ENCODE results near the gene TAS1R3. TPM values are rescaled to one million over a fixed set of nuclear protein-coding genes. Genes with fewer than 3 reads are reported as not detected.

Gene TAS1R3
- total RNA-seq, 1 donor from 2014 or later, result 1.3 TPM

- H3K9me3 Mint-ChIP-seq (ENCODE audit: unreplicated experiment), result peaks cover 12% of the 10 kb centered on the region
- H3K36me3 Mint-ChIP-seq (ENCODE audit: unreplicated experiment), result no peaks in the 10 kb centered on the region
- TF ChIP-seq, protein P1, sequence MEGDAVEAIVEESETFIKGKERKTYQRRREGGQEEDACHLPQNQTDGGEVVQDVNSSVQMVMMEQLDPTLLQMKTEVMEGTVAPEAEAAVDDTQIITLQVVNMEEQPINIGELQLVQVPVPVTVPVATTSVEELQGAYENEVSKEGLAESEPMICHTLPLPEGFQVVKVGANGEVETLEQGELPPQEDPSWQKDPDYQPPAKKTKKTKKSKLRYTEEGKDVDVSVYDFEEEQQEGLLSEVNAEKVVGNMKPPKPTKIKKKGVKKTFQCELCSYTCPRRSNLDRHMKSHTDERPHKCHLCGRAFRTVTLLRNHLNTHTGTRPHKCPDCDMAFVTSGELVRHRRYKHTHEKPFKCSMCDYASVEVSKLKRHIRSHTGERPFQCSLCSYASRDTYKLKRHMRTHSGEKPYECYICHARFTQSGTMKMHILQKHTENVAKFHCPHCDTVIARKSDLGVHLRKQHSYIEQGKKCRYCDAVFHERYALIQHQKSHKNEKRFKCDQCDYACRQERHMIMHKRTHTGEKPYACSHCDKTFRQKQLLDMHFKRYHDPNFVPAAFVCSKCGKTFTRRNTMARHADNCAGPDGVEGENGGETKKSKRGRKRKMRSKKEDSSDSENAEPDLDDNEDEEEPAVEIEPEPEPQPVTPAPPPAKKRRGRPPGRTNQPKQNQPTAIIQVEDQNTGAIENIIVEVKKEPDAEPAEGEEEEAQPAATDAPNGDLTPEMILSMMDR (IDR thresholded peaks at IDR 0.05; ENCODE audit: partially characterized antibody, unreplicated experiment), result no peak
- H3K4me1 Mint-ChIP-seq (ENCODE audit: low read depth, unreplicated experiment), result no peaks in the 10 kb centered on the region
- no peak overlapping the region for H3K27ac Mint-ChIP-seq (ENCODE audit: unreplicated experiment)
- peaks cover 9% of the 10 kb centered on the region for H3K27me3 Mint-ChIP-seq (ENCODE audit: unreplicated experiment)
- DNase-seq, result no peak
- H3K4me3 Mint-ChIP-seq (ENCODE audit: unreplicated experiment), result no peak overlapping the region
Measured at GRCh38 chr1:1336446-1336845, 5.4 kb downstream of the TAS1R3 start.

DNA sequence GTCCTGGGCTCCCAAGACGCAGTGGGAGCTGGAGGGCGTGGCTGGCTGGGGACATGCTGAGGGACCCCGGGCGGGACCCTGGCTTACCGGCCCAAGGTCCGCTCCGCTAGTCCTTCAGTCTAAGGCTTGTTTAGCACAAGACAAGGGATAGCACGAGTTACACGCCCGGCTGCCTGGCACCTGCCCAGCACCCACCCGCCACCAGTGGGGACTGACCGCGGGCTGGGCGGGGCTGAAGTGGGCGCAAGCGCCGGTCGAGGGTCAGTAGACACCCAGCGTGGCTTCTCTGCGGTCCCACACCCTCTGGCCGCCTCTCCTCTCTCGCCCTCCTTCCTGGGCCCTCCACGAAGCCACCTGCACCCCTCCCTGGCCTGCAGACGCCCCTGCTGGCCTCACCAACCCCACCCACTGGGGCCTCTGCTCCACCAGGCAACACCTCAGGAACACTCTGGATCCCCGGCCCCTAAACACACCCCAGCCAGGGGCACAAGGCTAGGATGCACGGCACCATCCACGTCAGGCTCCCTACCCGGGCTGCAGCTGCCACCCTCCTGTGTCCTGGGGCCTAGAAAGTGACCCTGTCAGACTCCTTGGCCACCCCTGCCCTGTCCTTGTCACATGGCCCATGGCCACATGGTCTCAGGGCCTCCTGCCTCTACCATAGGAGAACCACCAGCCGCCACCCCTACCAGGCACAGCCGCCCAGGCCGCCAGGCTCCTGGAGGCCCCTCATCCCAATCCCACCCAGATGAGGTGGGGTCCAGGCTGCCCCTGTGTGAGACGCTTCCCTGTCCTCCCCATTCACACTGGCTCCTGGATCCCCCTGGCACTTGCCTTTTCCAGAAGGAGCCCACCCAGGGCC lies 6.1 kb downstream of the TAS1R3 start:
- TF ChIP-seq, protein P1 (IDR thresholded peaks at IDR 0.05; ENCODE audit: partially characterized antibody, unreplicated experiment), result no peak
- H3K27ac Mint-ChIP-seq (ENCODE audit: unreplicated experiment), result no peak overlapping the region

GRCh38 chr1:1337793-1338147 lies 6.7 kb downstream of the TAS1R3 start:
- Mint-ChIP-seq H3K27ac (ENCODE audit: unreplicated experiment) (no peak overlapping the region), H3K4me1 (ENCODE audit: low read depth, unreplicated experiment) (no peaks in the 10 kb centered on the region), H3K27me3 (ENCODE audit: unreplicated experiment) (peaks cover 9% of the 10 kb centered on the region), H3K4me3 (ENCODE audit: unreplicated experiment) (no peak overlapping the region), H3K36me3 (ENCODE audit: unreplicated experiment) (no peaks in the 10 kb centered on the region), H3K9me3 (ENCODE audit: unreplicated experiment) (peaks cover 9% of the 10 kb centered on the region)
- TF ChIP-seq, protein P1 (IDR thresholded peaks at IDR 0.05; ENCODE audit: partially characterized antibody, unreplicated experiment), result no peak
- no peak for DNase-seq

More for the DNA sequence above, 6.1 kb downstream of the TAS1R3 start:
- no peaks in the 10 kb centered on the region for H3K36me3 Mint-ChIP-seq (ENCODE audit: unreplicated experiment)
- peaks cover 9% of the 10 kb centered on the region for H3K27me3 Mint-ChIP-seq (ENCODE audit: unreplicated experiment)
- H3K4me1 Mint-ChIP-seq (ENCODE audit: low read depth, unreplicated experiment), result no peaks in the 10 kb centered on the region
- no peak for DNase-seq
- no peak overlapping the region for H3K4me3 Mint-ChIP-seq (ENCODE audit: unreplicated experiment)
- peaks cover 9% of the 10 kb centered on the region for H3K9me3 Mint-ChIP-seq (ENCODE audit: unreplicated experiment)

- TF ChIP-seq, protein P1 (IDR thresholded peaks at IDR 0.05; ENCODE audit: partially characterized antibody, unreplicated experiment), result no peak
- H3K4me1 Mint-ChIP-seq (ENCODE audit: low read depth, unreplicated experiment), result no peaks in the 10 kb centered on the region
- H3K9me3 Mint-ChIP-seq (ENCODE audit: unreplicated experiment), result peaks cover 9% of the 10 kb centered on the region
- H3K36me3 Mint-ChIP-seq (ENCODE audit: unreplicated experiment), result no peaks in the 10 kb centered on the region
- peaks cover 11% of the 10 kb centered on the region for H3K27me3 Mint-ChIP-seq (ENCODE audit: unreplicated experiment)
- no peak overlapping the region for H3K4me3 Mint-ChIP-seq (ENCODE audit: unreplicated experiment)
- no peak overlapping the region for H3K27ac Mint-ChIP-seq (ENCODE audit: unreplicated experiment)
- no peak for DNase-seq
Measured at GRCh38 chr1:1338278-1338677, 7.2 kb downstream of the TAS1R3 start.

- H3K9me3 Mint-ChIP-seq (ENCODE audit: unreplicated experiment), result peaks cover 9% of the 10 kb centered on the region
- no peaks in the 10 kb centered on the region for H3K4me1 Mint-ChIP-seq (ENCODE audit: low read depth, unreplicated experiment)
- H3K36me3 Mint-ChIP-seq (ENCODE audit: unreplicated experiment), result no peaks in the 10 kb centered on the region
- DNase-seq, result no peak
- no peak overlapping the region for H3K4me3 Mint-ChIP-seq (ENCODE audit: unreplicated experiment)
- H3K27me3 Mint-ChIP-seq (ENCODE audit: unreplicated experiment), result peaks cover 11% of the 10 kb centered on the region
- TF ChIP-seq, protein P1 (IDR thresholded peaks at IDR 0.05; ENCODE audit: partially characterized antibody, unreplicated experiment), result no peak
- H3K27ac Mint-ChIP-seq (ENCODE audit: unreplicated experiment), result no peak overlapping the region
Measured at GRCh38 chr1:1340185-1340584, 9.1 kb downstream of the TAS1R3 start.
